HG03439 (cell line): ENCODE data around the gene DCPS.
"Not testable (repeated sequence)": the region's sequence is repeated elsewhere in the genome, so short reads cannot be mapped to it uniquely, and the experiment has no call there.

Source experiments
- ATAC-seq: cut with Tn5 transposase; IDR thresholded peaks from one replicate; pipeline ENCODE4 v1.9.1; 2021; ENCODE audit warnings: mild to moderate bottlenecking, moderate library complexity; ENCODE audit not compliant: unreplicated experiment

The DCPS gene, protein sequence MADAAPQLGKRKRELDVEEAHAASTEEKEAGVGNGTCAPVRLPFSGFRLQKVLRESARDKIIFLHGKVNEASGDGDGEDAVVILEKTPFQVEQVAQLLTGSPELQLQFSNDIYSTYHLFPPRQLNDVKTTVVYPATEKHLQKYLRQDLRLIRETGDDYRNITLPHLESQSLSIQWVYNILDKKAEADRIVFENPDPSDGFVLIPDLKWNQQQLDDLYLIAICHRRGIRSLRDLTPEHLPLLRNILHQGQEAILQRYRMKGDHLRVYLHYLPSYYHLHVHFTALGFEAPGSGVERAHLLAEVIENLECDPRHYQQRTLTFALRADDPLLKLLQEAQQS

DNA sequence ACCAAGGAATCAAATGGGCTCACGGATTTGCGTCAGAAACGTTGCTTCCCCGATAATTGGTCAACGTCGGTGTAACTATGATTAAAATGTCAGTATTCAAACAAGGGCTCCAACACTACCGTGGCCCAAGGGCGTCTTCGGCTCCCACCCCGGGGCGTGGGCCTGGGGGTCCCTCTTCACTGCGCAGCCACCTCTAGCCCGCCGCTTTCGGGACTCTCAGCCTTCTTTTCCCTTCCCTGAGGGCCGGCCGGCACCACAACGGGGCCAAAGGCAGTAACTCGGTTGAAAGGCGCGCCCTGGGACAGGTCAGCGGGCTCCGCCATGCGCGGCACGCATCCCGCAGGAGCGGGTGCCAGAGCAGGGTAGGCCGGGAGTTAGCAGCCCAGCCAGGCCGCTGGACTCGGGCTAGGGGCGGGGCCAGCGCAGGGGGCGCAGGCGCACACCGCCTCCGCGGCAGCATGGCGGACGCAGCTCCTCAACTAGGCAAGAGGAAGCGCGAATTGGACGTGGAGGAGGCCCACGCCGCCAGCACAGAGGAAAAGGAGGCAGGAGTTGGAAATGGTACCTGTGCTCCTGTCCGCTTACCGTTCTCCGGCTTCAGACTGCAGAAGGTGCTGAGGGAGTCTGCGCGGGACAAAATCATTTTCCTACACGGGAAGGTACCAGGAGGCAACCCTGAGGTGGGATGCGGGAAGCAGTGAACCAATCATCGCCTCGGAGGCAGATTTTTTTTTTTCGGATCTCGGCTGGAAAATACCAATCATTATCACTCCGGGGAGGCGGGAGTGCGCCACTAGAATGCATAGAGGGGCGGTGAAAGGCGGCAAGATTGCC, at the start of gene DCPS:
Gene DCPS, plus strand, starts transcription at position 438 of the 834 bp plus-strand sequence. Its CDS starts 21 bp downstream, at position 459.
- ATAC-seq, result peak; percentile 84

DNA sequence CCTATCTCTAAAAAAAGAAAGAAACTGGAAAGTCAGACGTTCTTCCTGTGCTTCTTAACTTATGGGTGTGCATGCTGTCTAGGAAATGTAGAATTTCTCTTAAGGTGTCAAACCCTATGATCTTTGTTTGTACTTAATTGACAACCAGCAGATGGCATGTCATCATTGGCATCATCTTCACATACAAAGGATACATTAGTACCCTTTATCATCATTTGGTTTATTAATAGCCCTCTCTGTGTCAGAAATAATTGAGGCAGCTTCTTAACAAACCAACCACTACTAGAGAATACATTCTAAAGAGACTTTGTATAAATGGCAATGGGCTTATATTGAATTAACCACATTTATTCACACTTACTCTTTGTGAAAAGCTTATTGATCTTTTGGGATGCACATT, 49.0 kb upstream of the DCPS start:
- ATAC-seq, result no peak

DNA sequence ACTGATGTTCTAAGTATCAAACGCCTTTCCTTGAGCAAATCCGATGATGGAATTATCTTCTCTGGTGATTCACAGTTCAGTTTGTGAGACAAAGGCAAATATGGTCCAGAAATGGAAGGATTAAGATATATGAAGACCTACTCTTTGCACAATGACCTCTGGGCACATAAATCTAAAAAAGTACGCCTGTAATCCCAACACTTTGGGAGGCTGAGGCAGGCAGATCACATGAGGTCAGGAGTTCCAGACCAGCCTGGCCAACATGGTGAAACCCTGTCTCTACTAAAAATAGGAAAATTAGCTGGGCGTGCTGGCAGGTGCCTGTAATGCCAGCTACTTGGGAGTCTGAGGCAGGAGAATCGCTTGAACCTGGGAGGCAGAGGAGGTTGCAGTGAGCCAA, 48.4 kb upstream of the DCPS start:
- ATAC-seq, result not testable (repeated sequence)

DNA sequence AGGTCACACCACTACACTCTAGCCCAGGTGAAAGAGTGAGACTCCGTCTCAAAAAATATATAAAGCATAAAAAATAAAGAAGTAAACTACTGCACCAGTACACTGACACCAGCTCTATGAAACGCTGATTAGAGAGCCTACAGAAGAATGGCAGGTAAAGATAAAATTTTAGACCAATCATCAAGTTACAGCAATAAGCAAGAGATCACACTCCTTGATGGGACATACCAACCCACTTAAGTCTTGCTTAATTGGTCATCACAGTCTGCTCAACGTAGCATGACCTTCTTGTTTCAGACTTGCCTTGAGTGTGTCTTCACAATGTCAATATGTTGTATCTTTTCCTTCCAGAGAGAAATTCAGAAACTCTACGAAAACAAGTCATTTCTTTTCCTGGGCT, 47.6 kb upstream of the DCPS start:
- ATAC-seq, result no peak

DNA sequence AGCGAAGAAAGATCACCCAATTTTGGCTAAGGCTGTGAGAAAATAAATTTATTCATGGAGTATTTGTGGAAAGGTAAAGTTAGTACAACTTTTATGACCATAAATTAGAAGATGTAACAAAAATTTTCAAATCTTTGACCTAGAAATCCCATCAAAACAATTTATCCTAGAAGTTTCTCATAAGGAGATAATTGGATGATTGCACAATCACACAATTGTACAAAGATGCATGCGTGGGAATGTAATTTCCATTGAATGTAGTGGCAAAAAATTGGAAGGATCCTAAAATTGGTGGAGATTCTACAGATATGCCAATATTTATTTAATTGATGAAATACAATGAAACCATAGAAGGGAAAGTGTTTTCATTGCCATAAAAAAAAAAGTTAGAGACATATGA, 46.7 kb upstream of the DCPS start:
- ATAC-seq, result no peak

DNA sequence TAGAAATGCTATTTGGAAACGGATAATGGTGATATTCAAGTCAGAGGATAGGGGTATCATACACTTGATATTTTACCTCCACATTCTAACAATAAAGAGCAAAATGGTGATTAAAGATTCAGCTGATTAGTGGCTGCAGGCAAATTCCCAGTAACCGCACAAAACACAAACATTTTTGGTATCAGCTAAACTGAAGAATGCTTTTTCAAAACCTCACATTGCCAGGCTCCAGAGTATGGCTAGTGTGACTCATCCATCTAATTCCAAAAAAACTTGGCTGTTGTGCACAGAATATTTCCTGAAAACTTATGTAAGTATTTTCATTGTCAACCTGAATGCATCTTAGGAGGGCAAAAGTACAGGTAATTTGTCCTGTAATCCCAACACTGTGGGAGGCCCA, 46.1 kb upstream of the DCPS start:
- ATAC-seq, result no peak

DNA sequence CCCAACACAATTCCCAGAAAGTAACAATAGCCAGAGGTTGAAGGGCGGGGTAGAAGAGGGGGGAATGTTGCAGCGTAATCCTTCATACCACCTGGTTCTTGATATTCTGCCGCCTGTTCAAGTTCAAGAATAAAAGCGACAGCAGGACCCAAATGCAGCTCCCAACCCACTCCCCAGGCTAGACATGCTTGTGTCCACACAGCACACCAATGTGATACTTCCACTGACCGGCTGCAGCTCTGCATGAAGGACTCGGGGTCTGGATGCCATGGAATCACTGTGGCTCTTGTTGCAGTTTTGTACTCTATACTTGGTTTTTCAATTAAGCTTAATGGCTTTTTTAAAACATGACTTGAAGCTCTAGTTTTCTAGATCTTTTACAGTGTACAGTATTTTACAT, 41.6 kb upstream of the DCPS start:
- no peak for ATAC-seq

DNA sequence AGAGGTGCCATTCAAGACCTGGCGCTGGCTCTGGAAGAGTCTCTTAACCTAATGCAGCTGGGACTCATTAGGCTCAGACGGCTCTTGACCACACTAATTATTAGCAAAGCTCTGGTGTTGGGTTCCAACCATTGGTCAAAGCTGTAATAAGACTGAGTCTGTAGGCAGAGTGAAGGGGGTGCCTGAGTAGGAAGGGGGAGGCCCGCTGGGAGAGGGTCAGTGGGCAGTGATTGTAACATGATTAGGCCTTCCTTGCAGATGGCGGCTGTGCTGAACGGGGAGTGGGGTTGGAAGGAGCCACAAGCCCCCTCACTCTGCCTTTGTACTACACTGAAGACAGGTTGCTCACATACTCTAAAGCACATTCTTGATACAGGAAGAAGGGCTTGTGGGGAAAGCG, 40.4 kb upstream of the DCPS start:
- no peak for ATAC-seq

DNA sequence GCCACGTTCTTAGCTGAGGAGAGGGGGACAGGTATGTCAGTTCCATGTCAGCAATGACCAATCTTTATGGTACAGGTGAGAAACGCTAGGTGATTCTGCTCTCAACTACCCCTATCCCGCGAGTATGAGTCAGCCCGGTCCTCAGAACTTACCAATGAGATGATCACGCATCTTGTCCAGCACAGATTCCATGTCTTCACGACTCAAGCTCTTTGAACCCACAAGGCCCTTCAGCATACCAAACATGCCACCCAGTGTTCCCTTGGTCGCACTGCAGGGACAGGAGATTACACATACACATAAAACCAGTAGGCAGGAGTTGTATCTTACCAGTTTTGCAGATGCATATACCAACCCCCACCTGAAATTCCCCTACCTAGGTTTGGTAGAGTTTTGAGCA, 38.0 kb upstream of the DCPS start:
- ATAC-seq, result no peak

DNA sequence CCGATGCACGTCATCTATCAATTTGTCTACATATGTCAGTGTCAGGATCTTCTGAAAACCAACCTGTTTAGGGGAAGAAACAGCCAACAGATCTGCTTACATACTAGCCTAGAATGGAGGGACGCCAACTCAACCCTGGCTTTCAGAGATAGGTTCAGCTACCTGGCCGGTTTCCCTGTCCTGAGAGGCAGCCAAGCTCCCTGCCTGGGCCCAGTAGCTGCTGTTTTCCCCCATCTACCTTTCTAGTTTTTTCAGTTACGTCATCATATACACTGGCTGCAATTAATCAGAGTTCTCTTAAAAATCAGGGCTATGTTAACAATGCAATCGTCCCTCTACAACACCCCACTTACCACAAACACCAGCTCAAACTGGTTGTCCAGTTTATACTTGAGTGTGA, 36.2 kb upstream of the DCPS start:
- no peak for ATAC-seq

DNA sequence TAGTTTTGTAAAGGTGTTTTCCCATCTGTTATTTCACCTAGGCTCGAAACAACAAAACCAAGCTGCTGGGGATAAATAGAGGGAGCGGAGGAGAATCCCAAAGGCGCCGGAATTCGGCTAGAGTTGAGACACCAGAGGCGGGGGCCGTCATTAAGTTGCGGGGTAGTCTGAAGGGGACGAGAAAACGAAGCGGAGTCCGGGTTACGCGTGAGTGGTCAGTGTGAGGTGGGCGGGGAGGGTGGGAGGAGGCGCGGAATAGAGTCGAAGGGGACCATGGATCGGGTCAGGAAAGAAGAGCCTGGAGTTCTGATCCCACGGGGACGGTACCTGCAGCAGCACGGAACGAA, 35.5 kb upstream of the DCPS start:
- ATAC-seq, result no peak

DNA sequence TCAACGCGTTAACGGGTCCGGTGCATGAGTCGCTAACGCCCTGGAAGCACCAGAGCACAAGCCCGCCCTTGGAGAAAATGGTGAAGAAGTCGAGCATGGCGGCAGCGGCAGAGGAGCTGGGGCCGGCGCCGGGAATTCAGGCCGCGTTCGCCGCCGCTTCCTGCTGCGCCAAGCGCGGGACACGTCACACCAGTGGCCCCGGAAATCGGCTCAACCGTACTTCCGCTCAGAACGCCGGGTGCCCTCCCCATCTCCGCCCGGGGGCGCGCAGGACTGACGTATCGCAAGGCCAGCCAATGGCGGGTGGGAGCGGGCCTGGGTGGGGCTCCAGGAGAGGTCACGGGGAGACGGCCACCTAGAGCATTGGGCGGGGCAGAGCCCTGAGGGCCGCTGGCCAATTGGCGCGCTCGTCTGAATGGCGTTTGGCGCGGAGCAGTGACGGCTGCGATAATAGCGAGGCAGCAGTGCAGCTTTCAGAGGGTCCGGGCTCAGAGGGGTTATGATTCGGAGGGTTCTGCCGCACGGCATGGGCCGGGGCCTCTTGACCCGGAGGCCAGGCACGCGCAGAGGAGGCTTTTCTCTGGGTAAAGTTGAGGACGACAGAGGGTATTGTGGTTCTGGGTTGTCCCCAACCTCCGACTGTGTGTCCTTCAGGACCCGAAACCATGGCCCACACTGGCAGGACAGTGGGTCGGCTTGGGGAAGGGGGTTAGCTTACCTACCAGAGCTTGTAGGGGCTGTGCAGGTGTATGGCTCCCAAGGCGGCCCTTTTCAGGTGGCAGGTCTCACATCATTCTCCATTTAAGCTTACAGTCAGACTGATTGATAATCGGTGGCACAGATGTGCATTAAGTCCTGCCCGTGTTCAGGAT, 34.9 kb upstream of the DCPS start, which contains the start of the genes FOXRED1 and SRPRA:
Gene FOXRED1, plus strand, starts transcription at position 447 of the 872 bp plus-strand sequence. Its CDS starts 53 bp downstream, at position 500.
Gene SRPRA, minus strand, starts transcription at position 188 of the 872 bp plus-strand sequence. Its CDS starts 91 bp downstream, at position 97.
- ATAC-seq, result peak; percentile 98

DNA sequence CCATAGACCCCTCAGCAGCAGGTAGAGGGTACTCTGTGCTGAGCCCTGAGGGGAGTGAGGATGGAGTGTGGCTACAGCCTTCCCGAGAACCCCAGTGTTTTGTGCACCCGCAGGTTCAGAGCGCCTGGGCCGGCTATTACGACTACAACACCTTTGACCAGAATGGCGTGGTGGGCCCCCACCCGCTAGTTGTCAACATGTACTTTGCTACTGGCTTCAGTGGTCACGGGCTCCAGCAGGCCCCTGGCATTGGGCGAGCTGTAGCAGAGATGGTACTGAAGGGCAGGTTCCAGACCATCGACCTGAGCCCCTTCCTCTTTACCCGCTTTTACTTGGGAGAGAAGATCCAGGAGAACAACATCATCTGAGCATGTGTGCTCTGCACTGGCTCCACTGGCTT, 26.5 kb upstream of the DCPS start:
- no peak for ATAC-seq

DNA sequence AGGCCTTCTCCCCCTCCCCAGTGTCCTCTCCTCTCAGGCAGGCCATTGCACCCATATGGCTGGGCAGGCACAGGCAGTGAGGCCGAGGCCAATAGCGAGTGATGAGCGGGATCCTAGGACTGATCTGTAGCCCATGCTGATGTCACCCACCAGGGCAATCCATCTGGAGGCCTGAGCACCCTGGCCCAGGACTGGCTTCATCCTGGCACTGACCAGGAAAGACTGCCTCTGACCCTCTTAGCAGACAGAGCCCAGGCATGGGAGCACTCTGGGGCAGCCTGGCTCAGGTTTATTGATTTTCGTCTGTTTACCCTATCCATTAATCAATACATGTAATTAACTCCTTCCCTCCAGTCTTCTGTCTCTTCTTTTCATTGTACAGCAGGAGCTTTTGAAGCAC, 26.1 kb upstream of the DCPS start:
- ATAC-seq, result no peak

DNA sequence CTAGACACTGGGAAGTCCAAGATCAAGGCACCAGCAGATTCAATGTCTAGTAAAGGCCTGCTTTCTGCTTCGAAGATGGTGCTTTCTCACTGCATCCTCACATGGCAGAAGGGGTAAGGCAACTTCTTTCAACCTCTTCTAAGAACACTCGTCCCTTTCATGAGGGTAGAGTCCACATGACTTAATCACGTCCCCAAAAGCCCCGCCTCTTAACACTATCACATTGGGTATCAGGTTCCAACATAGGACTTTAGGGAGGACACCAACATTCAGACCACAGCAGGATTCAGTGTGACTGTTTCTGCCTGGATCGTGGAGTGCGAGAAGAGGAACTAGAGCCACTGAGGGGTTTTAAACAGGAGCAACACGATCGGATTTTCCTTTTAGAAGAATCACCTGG, 24.7 kb upstream of the DCPS start:
- no peak for ATAC-seq

DNA sequence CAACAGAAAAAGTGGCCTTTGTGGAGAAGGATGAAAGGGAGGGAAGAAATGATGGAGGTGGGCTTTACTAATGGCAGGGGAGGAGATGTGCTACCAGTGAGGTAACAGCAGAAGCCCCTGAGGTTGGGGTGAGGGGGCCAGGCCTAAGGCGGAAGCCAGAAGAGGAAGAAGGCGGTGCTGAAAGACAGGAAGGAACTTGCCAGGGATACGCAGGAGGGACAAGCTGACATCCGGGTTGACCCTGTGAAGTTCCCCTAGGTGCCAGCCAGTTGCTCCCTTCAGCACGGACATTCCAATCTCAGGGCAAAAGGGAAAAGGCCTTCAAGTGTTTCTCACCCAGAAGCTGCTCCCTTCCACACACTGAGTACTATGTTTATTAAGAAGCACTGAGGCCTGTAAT, 23.3 kb upstream of the DCPS start:
- ATAC-seq, result no peak

DNA sequence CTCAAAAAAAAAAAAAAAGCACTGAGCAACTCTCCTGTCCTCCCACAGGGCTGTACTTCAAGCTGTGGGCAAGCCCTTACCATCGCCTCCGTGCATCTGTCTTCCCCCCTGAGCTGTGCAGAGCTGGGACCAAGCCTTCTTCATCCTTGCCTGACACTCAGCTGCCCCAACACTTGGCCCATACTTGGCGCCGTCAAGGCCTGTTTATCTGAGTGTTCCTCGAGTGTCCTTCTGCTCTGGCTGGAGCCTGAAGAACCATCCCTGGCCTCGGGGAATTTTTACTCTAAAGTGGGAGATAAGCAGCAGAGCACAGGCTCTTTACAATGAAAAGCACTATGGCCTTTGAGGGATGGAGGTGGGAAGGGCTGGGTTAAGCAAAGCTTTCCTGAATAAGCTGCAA, 22.6 kb upstream of the DCPS start:
- no peak for ATAC-seq

DNA sequence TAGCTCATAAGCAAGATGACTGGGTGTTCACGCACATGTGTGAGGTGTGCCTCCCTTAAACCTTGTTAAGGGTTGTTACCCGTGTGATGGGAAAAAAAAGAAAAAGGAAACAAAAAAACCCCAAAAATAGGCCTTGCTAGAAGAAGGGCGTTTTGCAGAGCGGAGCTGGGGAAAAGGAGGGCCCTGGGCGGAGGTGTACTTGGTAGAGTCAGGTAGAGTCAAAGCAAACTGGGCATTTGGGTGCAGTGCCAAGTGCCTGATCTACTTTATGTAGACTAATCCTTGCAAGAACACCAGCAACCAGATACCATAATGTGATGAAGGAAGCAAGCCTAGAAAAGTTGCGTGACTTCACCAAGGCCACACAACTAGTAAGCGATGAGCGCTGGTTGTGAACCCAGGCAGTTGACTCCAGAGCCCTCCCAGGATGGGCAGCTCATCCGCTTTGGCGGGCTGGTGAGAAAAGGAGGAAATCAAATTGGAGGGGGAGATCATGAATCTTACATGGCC, 22.1 kb upstream of the DCPS start:
- no peak for ATAC-seq

DNA sequence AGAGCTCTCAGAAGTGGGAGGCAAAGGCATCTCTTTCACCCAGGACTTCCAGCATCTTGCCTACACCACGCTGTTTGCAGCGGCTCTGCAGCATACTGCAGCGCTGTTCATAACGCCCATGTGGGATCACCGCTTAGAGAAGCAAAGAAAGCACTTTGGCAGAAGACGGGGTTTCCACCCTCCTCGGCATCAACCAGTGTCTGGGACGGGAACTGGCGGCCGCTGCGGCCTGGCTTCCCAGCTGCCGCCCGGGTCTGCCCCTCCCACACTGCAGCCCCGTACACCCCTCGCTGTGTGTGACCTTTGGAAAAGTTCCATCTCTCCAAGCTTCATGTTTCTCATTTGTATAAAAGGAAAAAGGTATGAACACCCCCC, 21.5 kb upstream of the DCPS start:
- no peak for ATAC-seq

DNA sequence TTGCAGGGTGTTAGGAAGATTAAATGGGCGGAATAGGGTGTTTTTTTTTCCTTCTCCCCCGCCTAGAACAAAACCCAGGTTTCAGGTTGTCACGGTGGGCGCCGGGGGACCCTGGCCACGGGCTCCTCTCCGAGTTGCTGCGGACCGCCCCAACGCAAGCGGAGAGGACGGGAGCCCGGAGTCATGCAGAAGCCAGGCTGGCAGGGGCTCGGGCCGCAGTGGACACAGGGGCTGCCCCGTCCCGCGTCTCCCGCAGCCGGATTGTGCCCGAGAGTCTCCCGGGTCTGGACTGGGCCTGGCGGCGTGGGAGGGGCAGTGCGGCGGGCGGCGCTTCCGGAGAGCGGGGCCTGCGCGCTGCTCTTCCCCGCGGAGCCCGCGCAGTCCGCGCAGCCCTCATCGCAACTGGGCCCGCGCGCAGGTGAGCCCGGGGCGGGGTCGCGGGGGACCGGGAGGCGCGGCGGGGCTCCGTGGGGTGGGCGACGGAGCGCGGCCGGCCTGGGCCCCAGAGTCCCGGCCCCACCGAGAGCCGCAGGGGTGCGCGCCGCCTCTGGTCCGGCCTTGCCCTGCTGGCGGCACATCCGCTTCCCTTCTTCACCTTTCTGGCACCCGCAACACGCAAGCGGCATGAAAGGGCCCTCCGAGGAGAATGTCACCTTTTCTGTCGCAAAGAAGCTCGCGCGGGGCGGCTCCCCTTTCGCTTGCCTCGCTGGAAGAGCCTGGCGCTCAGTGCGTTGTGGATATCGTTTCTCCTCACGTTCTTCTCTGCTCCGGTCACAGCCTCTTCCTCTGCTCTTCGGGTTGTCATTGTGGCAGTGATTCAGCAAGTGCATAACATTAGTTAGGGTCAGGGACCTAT, 20.9 kb upstream of the DCPS start, which contains the start of gene TIRAP:
Gene TIRAP, plus strand, starts transcription at position 358 of the 856 bp plus-strand sequence. CDS start 7,802 bp downstream, outside the sequence.
- ATAC-seq, result peak; percentile 55
